Medulla oblongata (tissue), 1 donor: ENCODE results near the gene PIR.

ENCODE experiments used
- DNase-seq: peaks from one replicate; pipeline ENCODE4 v3.0.0-alpha.2; 2015; ENCODE audit errors: extremely low spot score

PIR gene

GRCh38 chrX:15418041-15418706 lies 75.0 kb downstream of the PIR start:
- no peak for DNase-seq

GRCh38 chrX:15416133-15416993 lies 76.8 kb downstream of the PIR start:
- no peak for DNase-seq

DNA sequence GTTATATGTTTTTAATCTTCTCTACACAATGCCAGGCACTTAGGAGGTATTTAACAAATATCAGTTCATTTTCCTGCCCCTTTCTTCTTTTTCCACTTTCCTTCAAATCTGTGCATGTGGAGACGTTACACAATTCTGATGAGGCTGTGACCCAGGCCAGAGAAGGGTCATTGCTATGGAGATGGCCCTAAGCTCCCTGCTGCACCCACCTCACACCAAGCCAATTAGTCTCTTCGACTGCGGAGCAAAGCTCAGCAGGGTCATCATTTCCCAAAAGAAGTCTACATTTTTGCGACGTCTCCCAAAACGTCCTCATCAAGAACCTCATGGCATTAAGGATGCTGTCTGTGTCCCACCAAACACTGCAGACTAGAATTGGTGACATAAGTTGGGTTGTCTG lies 80.0 kb downstream of the PIR start:
- no peak for DNase-seq

DNA sequence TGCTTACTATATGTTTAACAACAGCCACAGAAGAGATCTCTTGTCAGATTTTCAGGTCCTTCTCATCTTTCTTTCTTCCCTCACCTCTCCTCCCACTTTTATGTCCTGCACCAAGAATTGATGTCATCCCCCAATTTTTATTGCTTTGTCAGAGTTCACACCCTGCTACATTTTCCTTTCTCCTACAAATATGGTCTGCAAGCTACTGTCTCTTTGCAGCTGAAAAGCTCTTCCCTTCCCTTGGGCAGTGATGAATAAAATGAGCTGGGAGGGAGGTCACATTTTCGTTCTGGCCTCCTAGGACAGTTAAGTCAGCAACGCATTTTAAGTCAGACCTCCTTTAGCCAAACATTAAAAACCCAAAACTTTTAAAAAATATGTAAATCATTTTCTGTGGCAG lies 82.2 kb downstream of the PIR start:
- DNase-seq, result no peak

DNA sequence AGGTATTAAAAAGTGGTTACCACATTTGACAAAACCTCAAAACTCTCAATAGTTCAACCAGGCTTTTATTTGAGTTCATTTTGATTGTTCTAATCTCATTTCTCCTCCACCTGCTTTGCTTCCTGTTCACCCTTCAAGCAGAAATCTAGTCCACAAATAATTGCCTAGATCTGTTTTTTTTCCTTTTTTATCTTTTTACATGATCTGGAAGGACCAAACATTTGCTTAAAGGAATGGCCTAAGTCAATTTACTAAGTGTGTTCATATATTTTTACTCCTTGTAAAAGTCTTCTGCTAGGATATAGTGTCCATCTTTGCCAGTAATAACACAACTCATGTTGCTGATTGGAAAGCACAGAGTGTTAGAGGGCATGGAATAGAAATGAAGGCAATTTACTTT lies 82.7 kb downstream of the PIR start:
- no peak for DNase-seq

DNA sequence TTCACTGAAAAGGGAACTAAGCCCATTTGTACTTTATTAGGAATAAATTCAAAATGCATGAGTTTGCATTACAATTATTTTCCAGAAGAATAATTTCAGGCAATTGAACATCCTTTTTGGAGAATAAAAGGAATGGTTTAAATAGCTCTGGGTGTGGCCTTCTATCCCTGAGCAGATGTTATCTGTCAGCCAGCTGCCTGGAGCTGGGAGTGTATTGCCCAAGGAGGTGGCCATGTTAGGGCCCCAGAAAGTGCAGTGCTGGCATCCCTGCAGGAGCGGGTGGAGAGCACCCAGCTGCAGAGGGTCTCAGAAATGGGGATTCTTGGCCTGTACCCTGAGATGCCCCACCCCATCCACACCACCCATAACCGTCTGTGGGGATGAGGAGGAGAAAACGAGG lies 87.3 kb downstream of the PIR start:
- DNase-seq, result no peak

DNA sequence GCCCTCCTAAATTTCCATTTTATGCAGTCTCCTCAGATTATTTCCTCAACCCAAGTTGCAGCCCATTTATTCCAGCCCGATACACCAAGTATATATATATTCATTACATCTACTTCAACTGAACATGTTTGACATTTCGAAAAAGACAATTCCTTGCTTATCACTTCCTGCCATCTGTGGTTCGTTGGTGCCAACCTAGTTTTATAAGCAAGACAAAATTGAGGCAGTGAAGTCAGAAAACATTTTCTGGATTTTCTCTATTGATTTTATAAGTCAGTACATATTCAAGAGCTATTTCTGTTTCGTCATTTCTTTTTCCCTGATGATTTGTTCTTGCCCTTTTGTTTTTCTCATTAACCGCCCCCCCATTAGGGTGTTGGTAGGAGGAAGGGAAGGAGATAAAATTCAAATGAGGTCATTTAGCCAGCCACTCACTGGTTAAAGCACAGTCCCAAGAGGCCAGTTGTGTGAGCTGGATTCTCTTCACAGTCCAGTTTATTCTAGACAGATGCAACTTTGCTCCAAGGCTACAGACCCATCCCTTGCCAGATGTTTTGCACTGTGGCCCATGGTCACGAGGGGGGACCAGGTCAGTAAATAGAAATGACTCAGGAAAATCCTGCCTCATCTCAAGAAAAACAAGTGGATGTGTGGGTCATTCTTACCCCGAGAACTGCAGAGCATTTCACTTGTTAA lies 88.6 kb downstream of the PIR start:
- peak; percentile 7 for DNase-seq

DNA sequence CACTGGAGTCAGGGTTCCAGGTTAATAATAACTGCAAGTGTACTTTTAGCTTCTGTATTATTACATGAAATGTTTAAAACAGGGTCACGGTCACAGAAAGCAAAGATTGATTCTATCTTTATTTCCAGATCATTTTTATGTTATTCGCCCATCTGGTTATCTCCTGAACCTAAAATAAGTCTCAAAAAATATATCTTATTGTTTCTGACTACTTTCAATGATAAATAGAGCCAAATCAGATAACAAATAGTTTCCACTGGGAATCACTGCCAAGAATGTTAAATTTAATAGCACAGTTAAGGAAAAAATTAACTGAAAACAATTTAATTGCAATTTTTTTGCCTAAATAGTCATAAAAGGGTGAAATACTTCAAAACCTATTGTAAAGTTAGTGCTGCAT lies 91.8 kb downstream of the PIR start:
- no peak for DNase-seq

GRCh38 chrX:15399962-15400391 lies 93.2 kb downstream of the PIR start:
- DNase-seq, result no peak

DNA sequence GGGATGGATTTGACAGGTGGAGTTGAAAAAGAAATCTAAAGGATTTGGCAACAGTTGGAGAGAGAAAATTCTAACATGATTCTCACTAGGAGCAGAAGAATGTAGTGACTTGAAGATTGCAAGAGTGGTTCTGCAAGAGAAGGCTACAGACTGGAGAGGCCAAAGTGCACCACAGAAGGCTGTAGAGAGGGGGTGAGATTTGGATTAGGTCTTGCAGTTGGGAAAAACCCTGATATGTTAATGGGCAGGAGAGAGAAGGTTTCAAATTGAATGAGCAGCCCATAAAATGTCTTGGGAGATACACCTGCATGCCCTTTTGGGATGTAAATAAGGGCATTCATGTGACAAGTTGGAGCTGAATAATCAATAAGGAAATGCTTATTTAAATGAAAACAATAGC lies 94.3 kb downstream of the PIR start:
- no peak for DNase-seq

DNA sequence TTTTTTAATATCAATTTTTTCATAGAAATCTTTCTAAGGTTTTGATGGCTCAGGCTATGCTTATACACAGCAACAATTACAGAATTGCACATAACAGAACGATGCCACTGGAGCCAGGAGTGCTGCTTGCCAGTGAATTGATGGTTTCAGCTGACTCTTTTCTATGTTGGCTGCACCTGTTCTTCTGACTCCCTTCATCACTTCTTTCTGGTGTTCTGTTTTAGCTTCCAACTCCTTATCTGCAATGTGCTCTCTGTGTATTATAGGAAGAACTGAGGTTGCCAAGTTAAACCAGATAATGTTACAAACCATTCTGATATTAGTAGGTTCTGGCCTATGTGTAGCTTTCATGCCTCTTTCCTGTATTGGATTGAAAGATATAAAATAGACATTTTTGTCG lies 97.3 kb downstream of the PIR start:
- DNase-seq, result no peak

- no peak for DNase-seq
Observed at GRCh38 chrX:15391850-15392249, 101.3 kb downstream of the PIR start.

DNA sequence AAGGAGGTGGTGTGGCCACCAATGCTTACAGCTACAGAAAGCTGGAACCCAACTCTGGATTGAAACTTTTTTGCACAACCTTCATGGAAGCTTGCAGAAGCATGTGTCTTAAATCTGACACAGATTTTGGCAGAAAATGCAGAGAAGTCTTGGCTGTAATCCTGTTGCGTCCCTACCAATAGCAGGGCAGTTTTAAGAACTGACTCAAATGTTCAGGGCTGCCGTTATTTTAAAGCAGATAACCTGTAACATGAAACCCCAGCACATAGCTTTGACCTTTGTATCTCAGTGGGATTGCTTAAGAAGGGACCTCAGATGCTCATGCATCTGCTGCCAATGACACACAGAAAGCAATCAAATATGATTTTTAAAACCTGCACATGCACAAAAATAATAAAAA lies 108.8 kb downstream of the PIR start, which contains the start of gene VEGFD:
VEGFD (minus strand) TSS at position 110 of the 400 bp plus-strand sequence. CDS start 467 bp downstream, outside the sequence.
- no peak for DNase-seq

DNA sequence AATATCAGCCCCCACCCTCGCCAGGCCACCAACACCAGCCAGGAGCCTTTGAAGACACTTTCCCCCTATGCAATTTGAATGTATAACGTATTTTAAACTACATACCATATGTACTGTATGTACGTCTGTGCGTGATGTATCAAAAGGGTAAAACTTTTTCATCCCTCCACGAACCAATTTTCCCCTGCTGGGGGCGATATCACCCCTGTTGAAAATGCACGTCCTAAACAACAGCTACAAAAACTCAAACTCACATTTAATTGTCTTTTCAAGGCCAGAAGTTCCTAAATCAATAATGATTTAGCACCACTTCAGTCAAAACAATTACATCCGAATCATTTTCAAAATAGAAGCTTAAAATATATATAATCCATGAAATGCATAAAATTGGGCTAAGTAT lies 110.3 kb downstream of the PIR start:
- DNase-seq, result no peak

GRCh38 chrX:15376956-15377355 lies 116.2 kb downstream of the PIR start:
- DNase-seq, result no peak

GRCh38 chrX:15373976-15374375 lies 119.2 kb downstream of the PIR start:
- DNase-seq, result no peak

- DNase-seq, result peak; percentile 7
Observed at GRCh38 chrX:15366506-15367352, 126.4 kb downstream of the PIR start.

GRCh38 chrX:15359701-15360100 lies 133.4 kb downstream of the PIR start:
- no peak for DNase-seq

DNA sequence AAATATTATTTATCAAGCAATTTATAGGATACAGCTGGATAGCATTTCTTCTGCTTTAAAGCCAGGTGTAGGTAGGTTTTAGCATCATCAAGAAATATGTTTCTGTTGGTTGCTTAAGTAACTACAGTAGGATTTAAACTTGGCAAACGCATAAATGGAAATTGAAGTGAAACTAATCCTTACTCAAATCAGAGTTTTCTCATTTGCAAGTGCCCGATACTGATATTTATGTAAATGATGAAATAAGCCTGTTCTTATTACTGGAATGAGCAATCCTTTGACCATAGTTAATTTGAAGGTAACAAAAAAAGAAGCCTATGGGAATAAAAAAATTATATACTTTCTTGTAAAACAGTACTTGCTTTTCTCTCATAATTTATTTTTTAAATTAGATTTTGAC lies 134.6 kb downstream of the PIR start:
- no peak for DNase-seq

GRCh38 chrX:15356444-15356843 lies 136.7 kb downstream of the PIR start:
- no peak for DNase-seq

DNA sequence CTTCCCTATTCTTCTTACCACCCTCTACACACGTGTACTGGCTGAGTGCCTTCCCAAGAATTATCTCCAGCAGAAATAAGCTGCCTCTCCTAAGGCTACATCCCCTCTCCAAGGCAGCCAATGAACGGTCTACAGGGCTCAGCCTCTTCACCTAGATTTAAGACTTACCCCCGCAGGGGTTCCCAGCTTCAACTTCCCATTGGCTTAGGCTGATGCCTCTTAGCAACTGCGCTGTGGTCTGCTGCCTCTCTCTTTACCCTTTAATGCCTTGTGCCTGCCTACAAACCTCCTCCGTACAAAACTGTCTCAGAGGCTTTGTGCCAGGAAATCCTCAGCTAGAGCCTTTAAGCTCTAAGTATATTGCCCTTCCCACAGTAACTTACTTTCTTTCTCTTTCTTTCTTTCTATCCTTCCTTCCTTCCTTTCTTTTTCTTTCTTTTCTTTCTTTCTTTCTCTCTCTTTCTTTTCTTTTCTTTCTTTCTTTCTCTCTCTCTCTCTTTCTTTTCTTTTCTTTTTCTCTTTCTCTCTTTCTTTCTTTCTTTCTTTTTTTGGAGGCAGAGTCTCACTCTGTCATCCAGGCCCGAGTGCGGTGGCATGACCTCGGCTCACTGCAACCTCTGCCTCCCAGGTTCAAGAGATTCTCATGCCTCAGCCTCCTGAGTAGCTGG lies 142.7 kb downstream of the PIR start:
- peak; percentile 4 for DNase-seq
